Liver (tissue), 9 donors: ENCODE data around the gene TAF3. TPM values are rescaled to one million over a fixed set of nuclear protein-coding genes. Genes with fewer than 3 reads are reported as not detected.

Experiments
- DNase-seq: peaks from one replicate; pipeline ENCODE4 v3.0.0-alpha.2; 2017; ENCODE audit warnings: low spot score
- H3K27ac ChIP-seq, 2 donors: one replicate each; pipeline ENCODE4 v1.7.0; 2013; ENCODE audit warnings: inconsistent platforms in 2 of 2, low read length in 2 of 2, control low read depth in 1 of 2, low read depth in 1 of 2, mild to moderate bottlenecking in 1 of 2
- H3K27me3 ChIP-seq, 4 donors: one replicate each; pipeline versions ENCODE4 v1.6.1 to v1.7.0; 2013; ENCODE audit warnings: low read length in 3 of 4, inconsistent platforms in 1 of 4, mild to moderate bottlenecking in 1 of 4, moderate library complexity in 1 of 4; ENCODE audit not compliant: control insufficient read depth in 4 of 4, insufficient read depth in 4 of 4
- H3K36me3 ChIP-seq, 4 donors: one replicate each; pipeline versions ENCODE4 v1.6.1 to v1.7.0; 2013; ENCODE audit warnings: low read length in 3 of 4, mild to moderate bottlenecking in 3 of 4, low read depth in 1 of 4, moderate library complexity in 1 of 4; ENCODE audit not compliant: control insufficient read depth in 4 of 4, insufficient read depth in 3 of 4
- H3K4me1 ChIP-seq, 4 donors: one replicate each; pipeline versions ENCODE4 v1.6.1 to v1.7.0; 2013; ENCODE audit warnings: low read length in 3 of 4, mild to moderate bottlenecking in 3 of 4, moderate library complexity in 1 of 4; ENCODE audit not compliant: control insufficient read depth in 4 of 4, insufficient read depth in 4 of 4
- H3K4me3 ChIP-seq, 3 donors: one replicate each; pipeline versions ENCODE4 v1.6.1 to v1.7.0; 2013; ENCODE audit warnings: low read length in 3 of 3, control low read depth in 1 of 3, low read depth in 1 of 3, mild to moderate bottlenecking in 1 of 3
- H3K9ac ChIP-seq, 2 donors: one replicate each; pipeline ENCODE4 v1.7.0; 2013; ENCODE audit warnings: low read length in 2 of 2, mild to moderate bottlenecking in 2 of 2, moderate library complexity in 2 of 2, control low read depth in 1 of 2, low read depth in 1 of 2
- H3K9me3 ChIP-seq, 4 donors: one replicate each; pipeline versions ENCODE4 v1.6.1 to v1.7.0; 2013; ENCODE audit warnings: low read length in 3 of 4; ENCODE audit not compliant: control insufficient read depth in 4 of 4
- ATF3 ChIP-seq: IDR thresholded peaks from 2 replicates; pipeline ENCODE4 v1.6.1; 2016; ENCODE audit warnings: antibody characterized with exemption
- CTCF ChIP-seq: fragments of 150-350 bp; IDR thresholded peaks from 2 replicates; pipeline ENCODE4 v1.5.1; 2017; ENCODE audit warnings: improper control_type of control experiment, low read depth, low read length; ENCODE audit not compliant: missing input control
- EGR1 ChIP-seq, 2 donors: IDR thresholded peaks; 2 replicates each; pipeline ENCODE4 v1.6.1; 2016 to 2018; ENCODE audit warnings: antibody characterized with exemption in 2 of 2, low read depth in 2 of 2
- FOXA1 ChIP-seq: IDR thresholded peaks from 2 replicates; pipeline ENCODE4 v1.6.1; 2016; ENCODE audit warnings: antibody characterized with exemption
- FOXA2 ChIP-seq: IDR thresholded peaks from 2 replicates; pipeline ENCODE4 v1.6.1; 2016; ENCODE audit warnings: antibody characterized with exemption
- GABPA ChIP-seq, 2 donors: IDR thresholded peaks in 1 of 2; conservative IDR thresholded peaks in 1 of 2; 2 replicates each; pipeline ENCODE4 v1.6.1; 2016; ENCODE audit warnings: antibody characterized with exemption in 2 of 2, mild to moderate bottlenecking in 1 of 2, moderate library complexity in 1 of 2
- HNF4A ChIP-seq, 2 donors: conservative IDR thresholded peaks; 2 replicates each; pipeline ENCODE4 v1.6.1; 2016; ENCODE audit warnings: antibody characterized with exemption in 2 of 2, mild to moderate bottlenecking in 2 of 2
- HNF4G ChIP-seq: IDR thresholded peaks from 2 replicates; pipeline ENCODE4 v1.6.1; 2016; ENCODE audit warnings: antibody characterized with exemption
- JUND ChIP-seq, 2 donors: IDR thresholded peaks; 2 replicates each; pipeline ENCODE4 v1.6.1; 2016; ENCODE audit warnings: antibody characterized with exemption in 2 of 2
- MAX ChIP-seq: IDR thresholded peaks from 2 replicates; pipeline ENCODE4 v1.6.1; 2016; ENCODE audit warnings: antibody characterized with exemption
- NR2F2 ChIP-seq: IDR thresholded peaks from 2 replicates; pipeline ENCODE4 v1.6.1; 2016; ENCODE audit warnings: antibody characterized with exemption
- RAD21 ChIP-seq, 2 donors: IDR thresholded peaks; 2 replicates each; pipeline ENCODE4 v1.6.1; 2016; ENCODE audit warnings: antibody characterized with exemption in 2 of 2, mild to moderate bottlenecking in 2 of 2
- REST ChIP-seq: IDR thresholded peaks from 2 replicates; pipeline ENCODE4 v1.6.1; 2016; ENCODE audit warnings: antibody characterized with exemption, mild to moderate bottlenecking
- RXRA ChIP-seq, 2 donors: IDR thresholded peaks; 2 replicates each; pipeline ENCODE4 v1.6.1; 2017 to 2018; ENCODE audit warnings: antibody characterized with exemption in 2 of 2, mild to moderate bottlenecking in 1 of 2
- SP1 ChIP-seq: IDR thresholded peaks from 2 replicates; pipeline ENCODE4 v1.6.1; 2018; ENCODE audit warnings: antibody characterized with exemption, mild to moderate bottlenecking
- TAF1 ChIP-seq: conservative IDR thresholded peaks from 2 replicates; pipeline ENCODE4 v1.6.1; 2016; ENCODE audit warnings: antibody characterized with exemption, mild to moderate bottlenecking
- YY1 ChIP-seq: IDR thresholded peaks from 2 replicates; pipeline ENCODE4 v1.6.1; 2016; ENCODE audit warnings: antibody characterized with exemption, mild to moderate bottlenecking
- ZBTB33 ChIP-seq: IDR thresholded peaks from 2 replicates; pipeline ENCODE4 v1.6.1; 2016; ENCODE audit warnings: antibody characterized with exemption
- WGBS: extraction: QIAGEN DNeasy Blood & Tissue Kit; methylation state at CpG from one replicate; pipeline ENCODE4 v1.1.7; 2013; 5-methylcytosine and 5-hydroxymethylcytosine counted together
- polyA plus RNA-seq, 2 donors: library from polyadenylated mRNA; stranded (reverse) in 1 of 2; unstranded in 1 of 2; fragments of 200-250 nt in 1 of 2; fragments of >200 nt in 1 of 2; fragmentation: Nextera tagmentation in 1 of 2; extraction: Ambion mirVana in 1 of 2; gene quantifications; one replicate each; pipeline versions ENCODE4 v1.2.1 to v1.2.3, GENCODE V29; 2013 to 2015
- total RNA-seq, 2 donors: library from RNA; depleted of rRNA; stranded (reverse); fragments of >200 nt; gene quantifications; one replicate each; pipeline ENCODE4 v1.2.3, GENCODE V29; 2014
- donor health status: healthy.
- donor health status: healthy.
- donor health status: healthy.
- donor health status: healthy.
- donor health status: healthy.

TAF3 gene
- total and polyA plus RNA-seq, 4 donors: 1.5 to 3.6 (median 1.9) TPM

GRCh38 chr10:8052341-8052955 is 234.1 kb downstream of the TAF3 start:
- Histone ChIP-seq H3K4me1 (peaks cover 25 to 60% (median 34%) of the 10 kb centered on the region in 4 donors), H3K9ac (no peak overlapping the region), H3K27me3 (peaks cover 3 to 12% (median 7%) of the 10 kb centered on the region in 4 donors), H3K36me3 (no peaks in the 10 kb centered on the region), H3K27ac (no peak overlapping the region), H3K4me3 (no peak overlapping the region), H3K9me3 (no peaks in the 10 kb centered on the region)
- no peak for TF ChIP-seq CTCF
- no peak for TF ChIP-seq ATF3
- TF ChIP-seq REST: no peak
- TF ChIP-seq GABPA (IDR thresholded peaks at IDR 0.05 in 1 of 2, conservative IDR thresholded peaks at IDR 0.05 in 1 of 2): no peak
- TF ChIP-seq HNF4A (conservative IDR thresholded peaks at IDR 0.05): no peak
- TF ChIP-seq FOXA1: no peak
- TF ChIP-seq EGR1 (IDR thresholded peaks at IDR 0.05; ENCODE audit: low read depth in 2 of 2): no peak
- no peak for TF ChIP-seq TAF1
- TF ChIP-seq SP1: no peak
- TF ChIP-seq JUND (IDR thresholded peaks at IDR 0.05): no peak
- no peak for TF ChIP-seq YY1
- WGBS: 14% methylated on average over 32 of the region's 32 CpGs
- DNase-seq: no peak

DNA sequence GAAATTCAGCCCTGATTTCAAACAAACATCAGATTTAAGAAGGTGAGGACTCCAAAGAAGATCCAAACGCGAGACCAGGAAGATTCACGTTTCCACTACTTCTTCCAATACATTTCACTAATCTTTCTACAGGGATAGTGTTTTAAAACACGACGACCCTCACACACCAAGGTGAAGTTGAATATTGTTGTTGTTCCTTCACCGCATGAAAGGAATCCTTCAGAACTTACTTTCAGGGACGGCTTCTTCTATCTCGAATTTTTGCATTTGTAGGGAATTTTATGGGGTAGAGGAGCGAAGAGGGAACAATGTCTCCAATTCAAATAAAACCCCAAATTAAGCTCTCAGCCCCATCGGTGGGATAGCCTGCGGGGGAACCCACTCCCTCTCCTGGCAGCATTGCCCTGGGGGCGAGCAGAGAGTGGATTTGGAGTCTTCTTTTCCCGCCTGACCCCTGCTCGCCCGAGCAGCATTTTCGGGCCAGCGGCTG is 234.7 kb downstream of the TAF3 start:
- peaks cover 3 to 7% (median 6%) of the 10 kb centered on the region in 4 donors for H3K27me3 ChIP-seq

More for the DNA sequence above, 234.7 kb downstream of the TAF3 start:
- DNase-seq: no peak
- Histone ChIP-seq H3K4me3 (peak overlapping the region in 1 of 3 donors; percentile 58), H3K27ac (no peak overlapping the region), H3K9me3 (no peaks in the 10 kb centered on the region), H3K4me1 (peaks cover 25 to 60% (median 34%) of the 10 kb centered on the region in 4 donors), H3K36me3 (no peaks in the 10 kb centered on the region), H3K9ac (no peak overlapping the region)
- TF ChIP-seq RAD21 (IDR thresholded peaks at IDR 0.05): no peak
- no peak for TF ChIP-seq NR2F2
- TF ChIP-seq MAX: no peak
- TF ChIP-seq FOXA2: no peak
- TF ChIP-seq ZBTB33: no peak
- no peak for TF ChIP-seq REST
- TF ChIP-seq JUND (IDR thresholded peaks at IDR 0.05): no peak
- no peak for TF ChIP-seq ATF3
- TF ChIP-seq RXRA (IDR thresholded peaks at IDR 0.05): no peak
- TF ChIP-seq HNF4G: no peak
- no peak for TF ChIP-seq TAF1
- TF ChIP-seq SP1: no peak
- WGBS: 9% methylated on average over 17 of the region's 17 CpGs
